GM21576 (cell line): Measurements from ENCODE around the gene PLS3.
"Not testable (repeated sequence)": the region's sequence is repeated elsewhere in the genome, so short reads cannot be mapped to it uniquely, and the experiment has no call there.

ENCODE experiments used
- ATAC-seq: cut with Tn5 transposase; IDR thresholded peaks from one replicate; pipeline ENCODE4 v1.9.1; 2021; ENCODE audit warnings: mild to moderate bottlenecking, moderate library complexity; ENCODE audit not compliant: unreplicated experiment

Gene PLS3, protein sequence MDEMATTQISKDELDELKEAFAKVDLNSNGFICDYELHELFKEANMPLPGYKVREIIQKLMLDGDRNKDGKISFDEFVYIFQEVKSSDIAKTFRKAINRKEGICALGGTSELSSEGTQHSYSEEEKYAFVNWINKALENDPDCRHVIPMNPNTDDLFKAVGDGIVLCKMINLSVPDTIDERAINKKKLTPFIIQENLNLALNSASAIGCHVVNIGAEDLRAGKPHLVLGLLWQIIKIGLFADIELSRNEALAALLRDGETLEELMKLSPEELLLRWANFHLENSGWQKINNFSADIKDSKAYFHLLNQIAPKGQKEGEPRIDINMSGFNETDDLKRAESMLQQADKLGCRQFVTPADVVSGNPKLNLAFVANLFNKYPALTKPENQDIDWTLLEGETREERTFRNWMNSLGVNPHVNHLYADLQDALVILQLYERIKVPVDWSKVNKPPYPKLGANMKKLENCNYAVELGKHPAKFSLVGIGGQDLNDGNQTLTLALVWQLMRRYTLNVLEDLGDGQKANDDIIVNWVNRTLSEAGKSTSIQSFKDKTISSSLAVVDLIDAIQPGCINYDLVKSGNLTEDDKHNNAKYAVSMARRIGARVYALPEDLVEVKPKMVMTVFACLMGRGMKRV

DNA sequence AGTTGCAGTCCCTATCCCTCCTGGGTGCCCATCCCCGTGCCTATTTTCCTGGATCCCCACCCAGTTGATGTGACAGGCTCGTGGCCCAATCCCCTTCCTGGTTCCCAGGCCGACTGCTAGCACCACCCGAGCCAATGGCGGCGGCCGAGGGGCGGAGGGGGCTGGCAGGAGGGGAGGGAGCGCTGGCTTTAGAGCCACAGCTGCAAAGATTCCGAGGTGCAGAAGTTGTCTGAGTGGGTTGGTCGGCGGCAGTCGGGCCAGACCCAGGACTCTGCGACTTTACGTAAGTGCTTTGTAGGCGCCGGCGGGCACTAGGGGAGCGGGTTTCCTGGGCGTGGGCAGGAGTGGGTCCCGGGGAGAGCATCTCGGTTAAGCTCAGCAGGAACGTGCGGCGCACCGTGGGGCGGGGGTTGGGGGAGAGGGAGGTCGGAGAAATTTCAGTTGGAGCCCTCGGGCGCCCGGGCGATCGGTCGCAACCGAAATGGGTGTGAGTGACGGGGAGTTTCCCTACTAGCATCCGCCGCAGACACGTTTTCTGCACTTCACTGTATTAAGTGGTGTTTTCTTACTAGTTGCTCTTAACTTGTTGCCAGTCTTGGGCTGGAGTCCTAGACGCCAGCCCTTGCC lies at the start of gene PLS3:
Gene PLS3, plus strand, starts transcription at position 197 of the 627 bp plus-strand sequence. CDS start 49,077 bp downstream, outside the sequence.
- peak; percentile 62 for ATAC-seq

- no peak for ATAC-seq
These were observed 42.9 kb upstream of the PLS3 start for GRCh38 chrX:115518113-115518512.

DNA sequence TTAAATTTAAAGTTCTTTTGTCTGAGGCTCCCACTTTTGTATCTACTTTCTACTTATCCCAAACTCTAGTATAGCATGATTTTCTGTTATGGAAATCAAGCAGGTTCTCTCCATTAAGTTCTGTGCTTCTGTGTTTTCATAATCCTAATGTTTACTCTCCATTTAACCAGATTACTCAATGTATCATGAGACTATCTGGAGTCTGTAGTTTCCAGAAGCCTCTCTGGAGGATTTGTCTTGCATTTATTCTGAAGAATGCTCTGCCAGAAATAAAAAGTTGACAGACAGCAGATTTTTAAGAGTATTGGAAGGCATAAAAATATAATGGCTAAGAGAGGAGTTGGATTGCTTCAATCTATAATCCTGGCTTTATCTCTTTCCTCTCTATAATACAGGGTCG lies 39.2 kb upstream of the PLS3 start:
- no peak for ATAC-seq

DNA sequence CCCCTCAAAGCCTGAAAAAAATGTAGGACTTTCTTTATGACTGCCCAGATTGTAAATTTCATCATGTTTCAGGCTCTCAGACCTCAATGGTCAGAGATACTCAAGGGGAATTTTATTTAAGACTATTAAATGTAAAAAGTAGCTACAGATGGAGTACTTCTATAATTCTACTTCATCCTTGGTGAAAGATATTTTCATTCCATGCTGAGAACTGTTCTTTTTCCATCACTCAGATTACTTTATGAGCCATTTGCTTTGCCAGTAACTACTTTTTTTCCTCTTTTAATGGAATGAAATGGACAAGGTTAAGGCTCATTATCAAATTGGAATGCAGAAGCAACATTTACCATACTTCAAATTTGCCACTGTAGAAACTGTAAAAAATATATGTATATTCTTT lies 38.0 kb upstream of the PLS3 start:
- ATAC-seq: no peak

GRCh38 chrX:115525486-115525885 lies 35.5 kb upstream of the PLS3 start:
- ATAC-seq: no peak

- no peak for ATAC-seq
These were observed 29.1 kb upstream of the PLS3 start for GRCh38 chrX:115531818-115532403.

GRCh38 chrX:115533485-115533884 lies 27.5 kb upstream of the PLS3 start:
- ATAC-seq: no peak

DNA sequence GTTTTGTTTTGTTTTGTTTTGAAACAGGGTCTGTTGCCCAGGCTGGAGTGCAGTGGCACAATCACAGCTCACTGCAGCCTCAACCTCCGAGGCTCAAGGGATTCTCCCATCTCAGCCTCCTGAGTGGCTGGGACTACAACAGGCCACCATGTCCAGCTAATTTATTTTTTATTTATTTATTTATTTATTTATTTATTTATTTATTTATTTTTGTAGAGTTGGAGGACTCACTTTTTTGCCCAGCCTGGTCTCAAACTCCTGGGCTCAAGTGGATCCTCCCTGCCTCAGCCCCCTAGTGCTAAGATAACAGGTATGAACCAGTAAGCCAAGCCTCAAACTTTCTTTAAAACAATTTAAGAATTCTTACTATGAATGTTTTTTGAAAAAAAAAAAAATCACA lies 26.6 kb upstream of the PLS3 start:
- no peak for ATAC-seq

GRCh38 chrX:115535421-115535820 lies 25.6 kb upstream of the PLS3 start:
- ATAC-seq: no peak

- no peak for ATAC-seq
These were observed 25.1 kb upstream of the PLS3 start for GRCh38 chrX:115535844-115536243.

GRCh38 chrX:115539841-115540240 lies 21.1 kb upstream of the PLS3 start:
- ATAC-seq: no peak

DNA sequence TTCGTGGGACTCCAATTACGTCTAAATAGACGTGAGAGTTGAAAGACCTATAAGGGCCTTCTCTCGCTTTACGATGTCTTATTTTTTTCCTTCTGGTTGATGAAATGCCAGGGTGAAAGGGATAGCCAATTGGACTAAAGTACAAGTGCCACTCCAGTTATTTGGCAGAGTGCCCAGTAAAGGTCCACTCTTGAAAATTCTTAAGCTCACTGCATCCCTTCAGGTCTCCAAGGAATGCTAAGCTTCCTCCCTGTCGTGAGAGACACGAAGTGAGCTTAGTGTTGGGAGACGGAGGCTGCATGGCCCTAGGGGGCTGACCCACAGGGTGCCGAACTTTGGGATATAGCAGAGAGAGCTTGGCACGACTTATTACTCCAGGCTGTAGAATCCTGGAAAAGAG lies 19.9 kb upstream of the PLS3 start:
- not testable (repeated sequence) for ATAC-seq

GRCh38 chrX:115547448-115547847 lies 13.5 kb upstream of the PLS3 start:
- ATAC-seq: no peak

- no peak for ATAC-seq
These were observed 12.0 kb upstream of the PLS3 start for GRCh38 chrX:115549008-115549407.

DNA sequence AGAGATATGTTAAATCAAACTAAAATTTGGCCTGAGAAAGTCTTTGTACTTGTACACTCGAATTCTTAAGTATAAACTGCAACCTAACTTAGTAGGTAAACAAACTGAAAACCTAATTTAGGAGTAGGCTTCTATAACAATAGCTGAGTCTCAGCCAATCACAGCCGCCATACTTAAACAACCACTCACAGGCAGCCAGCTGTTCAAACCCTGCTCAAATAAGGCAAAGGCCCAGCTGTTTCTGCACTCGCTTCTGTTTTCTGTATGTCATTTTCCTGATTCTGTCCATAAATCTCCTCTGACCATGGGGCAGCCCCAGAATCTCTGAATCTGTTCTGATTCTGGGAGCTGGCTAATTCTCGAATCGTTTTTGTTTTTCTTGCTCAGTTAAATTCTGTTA lies 7.8 kb upstream of the PLS3 start:
- ATAC-seq: no peak

DNA sequence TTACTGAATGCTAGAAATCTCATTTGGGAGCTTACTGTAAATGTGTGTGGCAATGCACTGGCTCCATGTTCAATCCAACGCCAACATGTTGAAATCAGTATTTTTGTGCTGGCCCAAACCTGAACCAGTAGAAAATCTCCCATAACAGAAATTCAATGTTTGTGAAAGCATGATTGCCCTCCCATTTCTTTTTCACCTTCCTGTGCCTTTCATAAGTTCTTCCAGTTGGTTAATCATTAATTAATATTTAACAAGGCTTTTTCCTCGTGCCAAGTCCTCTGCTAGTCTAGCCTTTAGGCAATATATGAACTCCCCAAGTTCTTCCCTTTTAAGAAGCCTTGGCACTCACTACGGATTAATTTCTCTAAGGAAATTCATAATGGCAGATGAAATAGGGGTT lies 1.3 kb upstream of the PLS3 start:
- ATAC-seq: no peak

DNA sequence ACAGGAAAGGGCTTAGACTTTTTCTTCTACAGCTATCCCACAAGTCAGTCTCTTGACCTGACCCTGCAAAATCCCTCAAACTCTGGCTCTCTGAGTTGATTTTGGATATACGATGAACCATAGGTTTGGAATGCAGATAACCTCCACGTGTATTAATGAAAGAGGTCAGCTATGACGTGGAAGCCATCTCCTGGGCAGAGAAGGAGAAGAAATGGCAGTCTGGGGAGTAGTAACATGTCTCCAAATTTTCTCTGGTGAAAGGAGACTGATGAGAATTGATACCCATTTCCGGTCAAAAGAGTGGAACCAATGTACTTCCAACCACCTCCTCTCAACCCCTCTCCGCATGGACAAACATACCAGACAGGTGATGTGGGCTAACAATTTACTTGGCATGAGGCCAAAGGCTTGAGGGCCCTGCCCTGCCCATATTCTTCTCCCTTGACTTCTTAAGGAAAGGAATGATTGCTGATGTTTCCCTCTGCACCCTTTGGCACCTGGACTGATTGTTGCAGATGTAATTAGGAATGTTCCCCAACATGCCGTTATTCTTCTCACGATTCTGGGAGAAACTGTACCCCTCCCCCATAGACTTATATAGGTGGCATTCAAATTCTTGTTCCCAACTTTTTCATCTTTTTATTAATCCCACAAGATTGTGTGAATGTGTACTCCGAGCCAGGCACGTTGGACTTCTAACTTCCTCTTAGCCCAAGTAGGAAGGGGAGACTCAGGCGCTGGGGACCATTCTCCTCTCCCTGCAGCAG lies 580 bp upstream of the PLS3 start:
- ATAC-seq: no peak

DNA sequence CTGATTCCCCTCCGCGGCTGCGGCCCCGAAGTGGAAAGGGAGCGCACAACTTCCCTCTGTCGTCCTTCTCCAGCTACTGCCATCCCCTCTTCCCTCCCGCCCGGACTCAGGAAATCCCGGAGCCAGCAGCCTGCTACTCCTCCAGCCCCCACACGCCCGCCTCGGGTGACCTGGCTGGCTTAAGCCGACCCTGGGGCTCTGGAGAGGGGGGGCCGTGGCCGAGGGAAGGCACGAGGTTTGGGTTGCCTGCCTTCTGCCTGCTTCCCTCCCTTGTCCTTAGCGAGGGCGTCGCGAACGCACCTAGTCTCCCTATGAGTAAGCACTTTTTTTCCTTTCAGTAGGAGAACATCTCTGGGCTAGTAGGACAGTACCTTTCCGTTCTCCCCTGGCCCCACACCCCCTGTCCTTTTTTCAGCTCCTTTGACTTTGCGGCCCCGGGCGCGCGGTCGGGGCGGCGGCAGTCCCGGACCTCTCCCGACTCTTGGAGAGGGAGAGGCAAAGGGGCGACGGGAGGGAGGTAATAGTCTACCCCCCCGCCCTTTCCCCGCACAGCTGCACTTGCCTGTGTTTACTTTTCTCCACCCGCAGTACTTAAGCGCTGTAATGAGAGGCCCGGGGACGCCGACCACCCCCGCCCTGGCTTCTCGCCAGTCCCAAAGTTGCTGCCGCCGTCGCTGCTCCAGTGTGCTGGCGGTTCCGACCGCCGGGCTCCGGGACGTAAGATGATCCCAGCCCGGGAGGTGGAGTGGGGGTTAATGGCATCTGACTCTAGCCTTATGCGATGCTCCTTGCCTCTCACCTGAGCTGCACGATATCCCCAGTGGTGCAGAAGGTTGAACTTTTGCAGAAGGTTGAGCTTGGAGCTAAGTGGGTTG lies 868 bp downstream of the PLS3 start:
- ATAC-seq: peak; percentile 15

- ATAC-seq: no peak
These were observed 1.5 kb downstream of the PLS3 start for GRCh38 chrX:115562480-115562847.

- no peak for ATAC-seq
These were observed 2.7 kb downstream of the PLS3 start for GRCh38 chrX:115563633-115564162.
